ENCODE data around the gene AWAT1.

DNA sequence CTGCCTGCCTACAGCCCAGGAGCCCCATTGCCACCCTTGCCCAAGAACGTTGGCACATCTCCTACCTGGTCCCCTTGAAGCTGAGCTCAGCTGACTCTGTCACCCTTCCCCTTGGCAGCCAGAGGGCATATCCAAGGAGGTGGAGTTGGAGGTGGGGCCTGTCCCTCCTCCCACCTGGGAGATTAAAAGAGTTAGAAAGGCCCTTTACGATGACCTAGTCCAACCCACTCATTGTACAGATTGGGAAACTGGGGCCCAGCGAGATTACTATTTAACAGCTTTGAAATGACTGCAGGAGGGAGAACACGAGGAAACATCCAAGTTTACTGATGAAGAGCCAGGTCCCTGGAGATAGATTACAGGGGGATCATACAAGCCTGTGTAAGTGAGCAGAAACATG is 25.6 kb downstream of the AWAT1 start, which contains the start of gene P2RY4:
- TF ChIP-seq, protein P1, sequence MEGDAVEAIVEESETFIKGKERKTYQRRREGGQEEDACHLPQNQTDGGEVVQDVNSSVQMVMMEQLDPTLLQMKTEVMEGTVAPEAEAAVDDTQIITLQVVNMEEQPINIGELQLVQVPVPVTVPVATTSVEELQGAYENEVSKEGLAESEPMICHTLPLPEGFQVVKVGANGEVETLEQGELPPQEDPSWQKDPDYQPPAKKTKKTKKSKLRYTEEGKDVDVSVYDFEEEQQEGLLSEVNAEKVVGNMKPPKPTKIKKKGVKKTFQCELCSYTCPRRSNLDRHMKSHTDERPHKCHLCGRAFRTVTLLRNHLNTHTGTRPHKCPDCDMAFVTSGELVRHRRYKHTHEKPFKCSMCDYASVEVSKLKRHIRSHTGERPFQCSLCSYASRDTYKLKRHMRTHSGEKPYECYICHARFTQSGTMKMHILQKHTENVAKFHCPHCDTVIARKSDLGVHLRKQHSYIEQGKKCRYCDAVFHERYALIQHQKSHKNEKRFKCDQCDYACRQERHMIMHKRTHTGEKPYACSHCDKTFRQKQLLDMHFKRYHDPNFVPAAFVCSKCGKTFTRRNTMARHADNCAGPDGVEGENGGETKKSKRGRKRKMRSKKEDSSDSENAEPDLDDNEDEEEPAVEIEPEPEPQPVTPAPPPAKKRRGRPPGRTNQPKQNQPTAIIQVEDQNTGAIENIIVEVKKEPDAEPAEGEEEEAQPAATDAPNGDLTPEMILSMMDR (IDR thresholded peaks at IDR 0.05; ENCODE audit: low read depth, low read length, poor library complexity, severe bottlenecking), result no peak
- TF ChIP-seq EZH2phosphoT487 (IDR thresholded peaks at IDR 0.05; ENCODE audit: borderline replicate concordance, low read length), result no peak
